HEK293T (cell line): Measurements from ENCODE around the gene TMEM95.
"Not testable (repeated sequence)": the region's sequence is repeated elsewhere in the genome, so short reads cannot be mapped to it uniquely, and the experiment has no call there.

Source experiments
- CTCF ChIA-PET: fragments of 350-600 bp; formaldehyde crosslinking; extraction: SDS; loops from one replicate; lab custom pipeline; 2021; ENCODE audit warnings: antibody characterized with exemption, inconsistent platforms; lab: Yijun Ruan, JAX
- POLR2A ChIA-PET: fragments of 350-600 bp; formaldehyde crosslinking; extraction: SDS; loops from one replicate; lab custom pipeline; 2020; ENCODE audit warnings: antibody characterized with exemption, inconsistent platforms; lab: Yijun Ruan, JAX
- DNase-seq: peaks from one replicate; pipeline ENCODE4 v3.0.0; 2012; ENCODE audit warnings: mixed read lengths; ENCODE audit errors: extremely low spot score
- ARNT ChIP-seq: fragments of 450-650 bp; IDR thresholded peaks from 2 replicates; pipeline ENCODE4 v1.6.1; 2017; ENCODE audit warnings: mild to moderate bottlenecking
- BHLHE40 ChIP-seq: fragments of 450-650 bp; IDR thresholded peaks from 2 replicates; pipeline ENCODE4 v1.6.1; 2016; ENCODE audit warnings: mild to moderate bottlenecking, moderate library complexity, borderline replicate concordance
- CTBP1 ChIP-seq: fragments of 450-650 bp; IDR thresholded peaks from 2 replicates; pipeline ENCODE4 v1.6.1; 2016; ENCODE audit warnings: borderline replicate concordance
- ELF4 ChIP-seq: fragments of 450-650 bp; IDR thresholded peaks from 2 replicates; pipeline ENCODE4 v1.6.1; 2017; ENCODE audit warnings: antibody characterized with exemption
- FOXA1 ChIP-seq: fragments of 450-650 bp; IDR thresholded peaks from 2 replicates; pipeline ENCODE4 v1.6.1; 2016; ENCODE audit warnings: mild to moderate bottlenecking
- FOXK2 ChIP-seq: fragments of 450-650 bp; IDR thresholded peaks from 2 replicates; pipeline ENCODE4 v1.6.1; 2016; ENCODE audit warnings: mild to moderate bottlenecking
- FOXM1 ChIP-seq: fragments of 450-650 bp; IDR thresholded peaks from 2 replicates; pipeline ENCODE4 v1.6.1; 2017; ENCODE audit warnings: mild to moderate bottlenecking, borderline replicate concordance
- HDGF ChIP-seq: fragments of 450-650 bp; IDR thresholded peaks from 2 replicates; pipeline ENCODE4 v1.6.1; 2017; ENCODE audit warnings: antibody characterized with exemption, borderline replicate concordance
- L3MBTL2 ChIP-seq: fragments of 450-650 bp; conservative IDR thresholded peaks from 2 replicates; pipeline ENCODE4 v1.6.1; 2016; ENCODE audit warnings: mild to moderate bottlenecking
- LEF1 ChIP-seq: fragments of 450-650 bp; IDR thresholded peaks from 2 replicates; pipeline ENCODE4 v1.6.1; 2017; ENCODE audit warnings: mild to moderate bottlenecking, borderline replicate concordance
- NFRKB ChIP-seq: fragments of 450-650 bp; IDR thresholded peaks from 2 replicates; pipeline ENCODE4 v1.6.1; 2016; ENCODE audit warnings: mild to moderate bottlenecking, moderate library complexity
- PKNOX1 ChIP-seq: fragments of 450-650 bp; IDR thresholded peaks from 2 replicates; pipeline ENCODE4 v1.6.1; 2016
- SP1 ChIP-seq: fragments of 450-650 bp; IDR thresholded peaks from 2 replicates; pipeline ENCODE4 v1.6.1; 2017
- SUZ12 ChIP-seq: fragments of 450-650 bp; IDR thresholded peaks from 2 replicates; pipeline ENCODE4 v1.6.1; 2016; ENCODE audit warnings: mild to moderate bottlenecking
- TARDBP ChIP-seq: fragments of 450-650 bp; IDR thresholded peaks from 2 replicates; pipeline ENCODE4 v1.6.1; 2016
- ZNF384 ChIP-seq: fragments of 450-650 bp; IDR thresholded peaks from 2 replicates; pipeline ENCODE4 v1.6.1; 2016

TMEM95 gene

GRCh38 chr17:7361906-7362305 is 7.0 kb downstream of the TMEM95 start:
- POLR2A ChIA-PET: interaction anchor here (1.1 kb wide), 1 partner anchor 33 kb away, joined by 3 read pairs; no protein-coding TSS in a partner anchor
- CTCF ChIA-PET: interaction anchor here (1.3 kb wide), 1 partner anchor 12 kb away, joined by 3 read pairs; no protein-coding TSS in a partner anchor
- no peak for DNase-seq
- TF ChIP-seq CTBP1 (no peak), PKNOX1 (no peak), SP1 (no peak), BHLHE40 (no peak), NFRKB (no peak), ARNT (no peak), FOXM1 (no peak), FOXK2 (no peak), LEF1 (no peak), HDGF (no peak), TARDBP (no peak), ZNF384 (no peak), L3MBTL2 (no peak), SUZ12 (no peak), FOXA1 (no peak), ELF4 (no peak)

- no peak for DNase-seq
- TF ChIP-seq FOXA1 (no peak), BHLHE40 (no peak), ARNT (no peak), LEF1 (no peak), FOXK2 (no peak), ELF4 (no peak), NFRKB (no peak), L3MBTL2 (no peak), SUZ12 (no peak), PKNOX1 (no peak), HDGF (no peak), ZNF384 (no peak), TARDBP (no peak), CTBP1 (no peak), SP1 (no peak), FOXM1 (no peak)
- ChIA-PET POLR2A (no interaction called here), CTCF (interaction anchor here (0.7 to 1.3 kb wide), 2 partner anchors 11 to 82 kb away, joined by 3 to 4 read pairs; partner anchors contain the start of gene SLC2A4)
These were observed 8.4 kb downstream of the TMEM95 start for GRCh38 chr17:7363311-7363710.

GRCh38 chr17:7365963-7366362 is 11.0 kb downstream of the TMEM95 start:
- POLR2A ChIA-PET, CTCF ChIA-PET, DNase-seq: not testable (repeated sequence)

GRCh38 chr17:7367083-7367482 is 12.1 kb downstream of the TMEM95 start:
- no peak for TF ChIP-seq FOXM1
- TF ChIP-seq ARNT: no peak
- TF ChIP-seq SUZ12: no peak
- ChIA-PET CTCF (no interaction called here), POLR2A (no interaction called here)
- no peak for DNase-seq

- no peak for DNase-seq
- ChIA-PET POLR2A (no interaction called here), CTCF (no interaction called here)
- no peak for TF ChIP-seq FOXK2
- TF ChIP-seq BHLHE40: no peak
- no peak for TF ChIP-seq SUZ12
These were observed 13.1 kb downstream of the TMEM95 start for GRCh38 chr17:7367918-7368598.

GRCh38 chr17:7368599-7368994 is 13.6 kb downstream of the TMEM95 start:
- CTCF ChIA-PET, POLR2A ChIA-PET, DNase-seq: not testable (repeated sequence)

GRCh38 chr17:7369825-7370224 is 14.9 kb downstream of the TMEM95 start:
- CTCF ChIA-PET: interaction anchor here (1.2 kb wide), 1 partner anchor 14 kb away, joined by 5 read pairs; the partner anchor contains the start of gene TMEM95
- DNase-seq: no peak
- no peak for TF ChIP-seq ELF4
- POLR2A ChIA-PET: interaction anchor here (1.0 kb wide), 1 partner anchor 34 kb away, joined by 3 read pairs; the partner anchor contains the start of gene TMEM256

- no peak for TF ChIP-seq L3MBTL2
- no peak for TF ChIP-seq SUZ12
- no peak for TF ChIP-seq BHLHE40
- no peak for TF ChIP-seq TARDBP
- TF ChIP-seq FOXM1: no peak
- TF ChIP-seq PKNOX1: no peak
- TF ChIP-seq FOXA1: no peak
- TF ChIP-seq FOXK2: no peak
- no peak for TF ChIP-seq ZNF384
- no peak for TF ChIP-seq HDGF
- no peak for TF ChIP-seq NFRKB
- TF ChIP-seq ARNT: no peak
- no peak for TF ChIP-seq ELF4
- no peak for TF ChIP-seq SP1
- TF ChIP-seq CTBP1: no peak
- no peak for TF ChIP-seq LEF1
- no peak for DNase-seq
- ChIA-PET POLR2A (interaction anchor here (0.7 to 1.0 kb wide), 2 partner anchors 11 to 33 kb away, joined by 3 read pairs; partner anchors contain the start of gene TMEM256), CTCF (no interaction called here)
These were observed 15.9 kb downstream of the TMEM95 start for GRCh38 chr17:7370853-7371252.
